Adrenal gland (tissue), 5 donors: ENCODE data around the gene LAYN.

Source experiments
- CTCF ChIP-seq, 6 experiments: fragments of 450-650 bp in 4 of 6; fragments of 200-600 bp in 2 of 6; sonication (generic) in 1 of 6; IDR thresholded peaks; 1 replicate in 5 of 6; 2 replicates in 1 of 6; pipeline versions ENCODE4 v1.5.1 to v1.8.0; 2016 to 2021; ENCODE audit warnings: antibody characterized with exemption in 6 of 6, mild to moderate bottlenecking in 2 of 6, moderate library complexity in 1 of 6
- POLR2A ChIP-seq, 2 donors: fragments of 450-650 bp; IDR thresholded peaks; one replicate each; pipeline ENCODE4 v1.6.1; 2017; ENCODE audit warnings: antibody characterized with exemption in 2 of 2, mild to moderate bottlenecking in 2 of 2, moderate library complexity in 1 of 2
- donor health status: DM: no; HTN: no; CAD: no.

GRCh38 chr11:111542606-111543275 lies 2.2 kb downstream of the LAYN start:
- TF ChIP-seq CTCF (IDR thresholded peaks at IDR 0.05) = no peak
- no peak for TF ChIP-seq POLR2A (IDR thresholded peaks at IDR 0.05)
